ENCODE results near the gene RASGRP4.

Gene RASGRP4

GRCh38 chr19:38375748-38376147, 50.3 kb downstream of the RASGRP4 start (continued):
- TF ChIP-seq ZNF311 (tag by site-specific recombination; IDR thresholded peaks at IDR 0.05; ENCODE audit: borderline replicate concordance) (no peak), ZNF707 (tag by site-specific recombination; IDR thresholded peaks at IDR 0.05) (no peak), KLF7 (tag by site-specific recombination; IDR thresholded peaks at IDR 0.05; ENCODE audit: borderline replicate concordance) (no peak), ZNF416 (tag by site-specific recombination; IDR thresholded peaks at IDR 0.05) (no peak), ZNF548 (tag by site-specific recombination; IDR thresholded peaks at IDR 0.05) (no peak), RBAK (tag by site-specific recombination; IDR thresholded peaks at IDR 0.05) (0 out of 2 replicates have a peak, but pooled peaks have one; percentile 3), KLF17 (tag by site-specific recombination; IDR thresholded peaks at IDR 0.05) (no peak), ZNF830 (tag by site-specific recombination; IDR thresholded peaks at IDR 0.05; ENCODE audit: low read depth) (no peak), HIC1 (tag by site-specific recombination; IDR thresholded peaks at IDR 0.05) (no peak), ZFP37 (tag by site-specific recombination; IDR thresholded peaks at IDR 0.05) (no peak), ZNF792 (tag by site-specific recombination; IDR thresholded peaks at IDR 0.05) (no peak), ZNF704 (tag by site-specific recombination; IDR thresholded peaks at IDR 0.05) (no peak), ZFP3 (tag by site-specific recombination; IDR thresholded peaks at IDR 0.05; ENCODE audit: low read depth) (no peak), ZNF560 (tag by site-specific recombination; IDR thresholded peaks at IDR 0.05; ENCODE audit: borderline replicate concordance) (no peak), PRDM6 (tag by site-specific recombination; IDR thresholded peaks at IDR 0.05) (no peak), IKZF3 (tag by site-specific recombination; IDR thresholded peaks at IDR 0.05) (peak; percentile 18; the same call in 1 of the 2 replicates), REST (tag by site-specific recombination; IDR thresholded peaks at IDR 0.05) (no peak), AEBP2 (tag by site-specific recombination; IDR thresholded peaks at IDR 0.05; ENCODE audit: borderline replicate concordance) (no peak), ZNF629 (tag by site-specific recombination; IDR thresholded peaks at IDR 0.05) (0 out of 2 replicates have a peak, but pooled peaks have one; percentile 24), TSHZ1 (tag by site-specific recombination; IDR thresholded peaks at IDR 0.05; ENCODE audit: borderline replicate concordance) (no peak), ZNF37A (tag by site-specific recombination; IDR thresholded peaks at IDR 0.05) (no peak), ZNF488 (tag by site-specific recombination; IDR thresholded peaks at IDR 0.05) (no peak), ZNF354C (tag by site-specific recombination; IDR thresholded peaks at IDR 0.05; ENCODE audit: borderline replicate concordance, low read depth) (no peak), ZNF660 (tag by site-specific recombination; IDR thresholded peaks at IDR 0.05) (peak; percentile 32; the same call in 1 of the 2 replicates)
